ENCODE data around the gene MRPS26.
"Not testable (repeated sequence)": the region's sequence is repeated elsewhere in the genome, so short reads cannot be mapped to it uniquely, and the experiment has no call there.

Gene MRPS26

DNA sequence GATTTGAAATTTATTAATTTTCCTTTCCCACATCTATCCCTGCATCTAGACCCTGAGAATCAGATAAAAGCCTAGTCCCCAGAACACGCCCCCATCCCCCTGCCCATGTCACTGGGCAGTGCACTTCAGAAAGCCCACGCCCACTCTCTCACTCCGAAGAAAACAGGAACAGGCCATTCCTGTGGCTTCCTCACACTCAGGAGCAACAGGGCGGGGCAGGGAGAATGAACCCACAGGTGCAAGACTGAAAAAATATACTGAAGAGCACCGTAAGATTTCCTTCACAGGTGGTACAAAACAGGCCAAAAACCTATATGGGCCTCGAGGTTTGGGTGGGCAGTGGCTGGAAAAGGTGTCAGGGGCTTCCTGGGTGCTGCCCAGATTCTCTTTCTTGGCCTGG is 29.0 kb downstream of the MRPS26 start:
- DNase-seq (ENCODE audit: low spot score), result no peak

DNA sequence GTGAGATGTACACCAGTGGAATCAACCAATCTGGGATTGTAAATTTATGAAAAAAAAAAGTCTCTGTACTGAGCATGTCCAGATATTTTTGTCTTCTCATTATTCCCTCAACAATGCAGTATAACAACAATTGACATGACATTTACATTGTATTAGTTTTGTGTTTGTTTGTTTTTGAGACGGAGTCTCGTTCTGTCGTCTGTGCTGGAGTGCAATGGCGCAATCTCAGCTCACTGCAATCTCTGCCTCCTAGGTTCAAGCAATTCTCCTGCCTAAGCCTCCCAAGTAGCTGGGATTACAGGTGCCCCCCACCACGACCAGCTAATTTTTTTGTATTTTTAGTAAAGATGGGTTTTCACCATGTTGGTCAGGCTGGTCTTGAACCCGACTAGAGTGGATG is 29.5 kb downstream of the MRPS26 start:
- DNase-seq (ENCODE audit: low spot score), result not testable (repeated sequence)

GRCh38 chr20:3077618-3078134 is 31.8 kb downstream of the MRPS26 start:
- peak; percentile 12 for DNase-seq (ENCODE audit: low spot score)

DNA sequence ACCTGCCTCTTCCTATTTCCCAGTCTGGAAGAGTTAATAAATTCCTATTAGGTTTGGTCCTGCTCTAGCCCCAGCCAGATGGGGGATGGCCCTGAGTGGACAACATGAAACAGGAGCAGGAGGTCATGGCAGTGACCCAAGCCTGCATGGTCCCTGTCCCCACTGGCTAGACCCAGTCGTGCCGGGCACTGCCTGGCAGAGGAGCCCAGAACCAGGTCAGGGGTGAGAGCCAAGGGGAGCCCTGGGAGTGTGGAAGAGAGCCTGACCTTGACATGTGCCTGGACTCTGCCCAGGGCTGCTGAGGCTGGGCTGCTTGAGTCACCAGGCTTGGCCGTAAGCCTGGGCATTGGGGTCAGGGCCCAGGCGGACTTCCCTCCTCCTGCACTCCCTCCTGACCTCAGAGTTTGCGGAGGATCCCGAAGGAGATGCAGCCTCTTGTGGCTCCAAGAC is 35.1 kb downstream of the MRPS26 start:
- no peak for DNase-seq (ENCODE audit: low spot score)

DNA sequence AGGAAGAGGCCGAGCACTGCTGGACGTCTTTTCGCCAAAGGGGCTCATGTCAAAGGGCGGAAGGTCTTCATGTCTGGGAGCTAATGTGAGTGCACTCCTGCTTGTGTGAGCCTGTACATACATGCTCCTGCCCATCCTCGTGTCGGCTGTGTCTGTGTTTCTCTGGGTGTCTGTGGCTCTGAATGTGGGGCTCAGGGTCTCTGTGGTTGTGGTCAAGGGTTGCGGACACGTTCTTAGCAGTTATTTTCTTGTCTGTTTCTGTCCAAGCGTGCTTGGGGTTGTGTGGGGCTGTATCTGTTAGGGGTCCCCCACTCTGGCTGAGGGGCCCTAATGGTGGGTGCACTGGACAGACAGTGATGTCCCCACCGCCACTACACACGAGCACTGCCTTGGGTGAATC is 35.8 kb downstream of the MRPS26 start:
- no peak for DNase-seq (ENCODE audit: low spot score)

DNA sequence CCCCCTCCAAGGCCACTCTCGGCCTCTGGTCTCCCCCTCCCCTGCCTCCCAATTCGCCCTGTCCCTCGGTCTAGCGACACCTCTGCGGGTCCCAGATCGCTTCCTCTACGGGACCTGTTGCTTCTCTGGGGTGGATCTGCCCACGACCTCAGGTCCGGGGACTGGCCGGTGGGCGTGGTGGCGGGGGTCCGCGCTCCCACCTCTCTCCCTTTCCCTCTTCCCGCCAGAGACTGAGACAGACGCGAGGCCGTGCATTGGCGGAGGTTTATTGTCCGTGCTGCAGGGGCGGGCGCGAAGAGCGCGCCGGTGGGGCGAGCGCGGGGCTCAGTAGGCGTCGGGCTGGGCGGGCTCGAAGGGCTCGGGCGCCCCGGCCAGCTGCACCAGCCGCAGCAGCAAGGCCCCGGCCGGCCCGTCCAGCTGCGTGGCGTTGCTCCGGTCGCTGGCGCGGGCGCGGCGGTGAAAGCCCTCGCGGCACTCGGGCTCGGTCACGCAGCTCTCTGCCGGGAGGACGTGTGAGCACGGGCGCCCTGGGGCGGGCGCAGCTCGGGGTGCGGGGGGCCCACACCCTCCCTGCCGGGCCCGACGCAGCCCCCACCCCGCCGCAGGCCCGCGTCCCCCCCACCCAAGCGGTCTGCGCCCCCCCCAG is 36.6 kb downstream of the MRPS26 start:
- no peak for DNase-seq (ENCODE audit: low spot score)

- no peak for DNase-seq (ENCODE audit: low spot score)
Observed at GRCh38 chr20:3082955-3083952, 37.4 kb downstream of the MRPS26 start.

- DNase-seq (ENCODE audit: low spot score), result no peak
Observed at GRCh38 chr20:3084283-3084985, 38.6 kb downstream of the MRPS26 start, which contains the start of gene AVP. AVP (minus strand) TSS chr20:3084724; CDS start chr20:3084674, 50 bp downstream.

GRCh38 chr20:3084986-3085360 is 39.1 kb downstream of the MRPS26 start:
- DNase-seq (ENCODE audit: low spot score), result no peak

DNA sequence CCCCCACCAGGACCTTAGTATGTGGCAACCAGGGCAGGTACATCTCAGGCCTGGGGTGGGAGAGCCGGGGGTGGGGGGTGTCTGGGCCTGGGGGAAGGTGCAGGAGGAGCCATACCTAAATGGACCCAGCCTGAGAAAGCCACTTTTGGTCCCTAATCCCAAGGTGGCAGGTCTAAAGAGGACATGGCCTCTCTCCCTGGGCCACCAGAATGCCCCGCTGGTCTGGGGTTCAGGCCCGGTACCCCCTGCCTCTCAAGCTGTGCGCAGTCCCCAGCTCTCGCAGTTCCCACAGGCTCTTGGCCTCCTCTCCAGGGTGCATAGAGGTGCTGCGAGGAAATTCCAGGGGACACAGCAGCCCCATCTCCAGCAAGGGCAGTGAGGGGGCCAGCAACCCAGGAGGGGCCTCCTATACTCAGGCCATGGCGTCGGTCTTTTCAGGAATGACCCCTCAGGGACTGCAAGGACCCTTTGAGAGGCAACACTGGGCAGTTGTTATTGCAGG is 39.8 kb downstream of the MRPS26 start:
- DNase-seq (ENCODE audit: low spot score), result no peak

DNA sequence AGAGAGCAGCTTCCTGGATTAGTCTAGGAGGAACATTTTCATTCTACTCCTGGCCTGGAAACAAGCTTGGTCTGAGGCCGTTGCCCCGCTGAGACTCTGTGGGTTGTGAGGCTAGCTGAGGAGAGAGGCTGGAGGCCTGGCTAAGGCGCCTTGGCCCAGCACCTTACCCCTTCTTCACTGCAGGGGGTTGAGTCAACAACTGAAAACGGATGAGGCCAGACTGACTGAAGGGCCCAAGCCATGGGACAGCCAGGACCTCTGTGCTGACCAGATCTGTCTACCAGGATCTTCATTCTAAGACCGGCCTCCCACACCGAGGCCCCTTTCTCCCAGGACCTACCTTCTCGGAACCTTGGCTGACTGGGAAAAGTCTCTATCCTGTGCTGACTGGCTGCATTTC is 42.2 kb downstream of the MRPS26 start:
- no peak for DNase-seq (ENCODE audit: low spot score)

- no peak for DNase-seq (ENCODE audit: low spot score)
Observed at GRCh38 chr20:3090565-3090964, 44.7 kb downstream of the MRPS26 start.

GRCh38 chr20:3092611-3093379 is 46.9 kb downstream of the MRPS26 start:
- no peak for DNase-seq (ENCODE audit: low spot score)

- DNase-seq (ENCODE audit: low spot score), result no peak
Observed at GRCh38 chr20:3093861-3094361, 48.1 kb downstream of the MRPS26 start.

- DNase-seq (ENCODE audit: low spot score), result no peak
Observed at GRCh38 chr20:3094848-3095629, 49.2 kb downstream of the MRPS26 start.
